K562 (cell line): ENCODE results near the gene TFPI. TPM values are rescaled to one million over a fixed set of nuclear protein-coding genes. Genes with fewer than 3 reads are reported as not detected.
A peak's percentile ranks its signal among the peaks of the same experiment; 100 is the strongest.

ENCODE experiments used
- ARID1B ChIP-seq: fragments of 450-650 bp; IDR thresholded peaks from 2 replicates; pipeline ENCODE4 v1.6.1; 2016; ENCODE audit warnings: antibody characterized with exemption, mild to moderate bottlenecking, inconsistent platforms
- ARID3A ChIP-seq: IDR thresholded peaks from 2 replicates; pipeline ENCODE4 v1.6.1; 2012; ENCODE audit warnings: low read depth, low read length, improper control_type of control experiment, borderline replicate concordance
- ASH1L ChIP-seq: fragments of 450-650 bp; IDR thresholded peaks from 2 replicates; pipeline ENCODE4 v1.6.1; 2018; ENCODE audit warnings: borderline replicate concordance, mild to moderate bottlenecking, low read depth; ENCODE audit not compliant: partially characterized antibody
- ATF3 ChIP-seq, 2 experiments: fragments of 450-650 bp in 1 of 2; sonication (generic) in 1 of 2; formaldehyde crosslinking in 1 of 2; IDR thresholded peaks in 1 of 2; conservative IDR thresholded peaks in 1 of 2; 2 replicates each; pipeline versions ENCODE4 v1.6.1 to v1.8.1; 2016 to 2023; ENCODE audit warnings: mild to moderate bottlenecking in 2 of 2, moderate library complexity in 2 of 2, inconsistent platforms in 1 of 2, missing genetic modification reagents in 1 of 2
- CTCF ChIP-seq, 3 experiments: IDR thresholded peaks in 2 of 3; conservative IDR thresholded peaks in 1 of 3; 2 replicates each; pipeline ENCODE4 v1.5.1; 2011 to 2012; ENCODE audit warnings: low read length in 3 of 3, mild to moderate bottlenecking in 3 of 3, control low read depth in 2 of 3, improper control_type of control experiment in 1 of 3, inconsistent platforms in 1 of 3, low read depth in 1 of 3, mixed read lengths in 1 of 3, moderate library complexity in 1 of 3; ENCODE audit not compliant: insufficient read depth in 2 of 3
- ELK3 ChIP-seq: fragments of 450-650 bp; formaldehyde crosslinking; IDR thresholded peaks from 2 replicates; pipeline ENCODE4 v1.4.0; 2020; ENCODE audit warnings: mild to moderate bottlenecking
- IRF9 ChIP-seq: fragments of 450-650 bp; IDR thresholded peaks from 2 replicates; pipeline ENCODE4 v1.6.1; 2016; ENCODE audit warnings: missing biosample characterization, missing genetic modification characterization
- NCOA1 ChIP-seq: fragments of 450-650 bp; IDR thresholded peaks from 2 replicates; pipeline ENCODE4 v1.6.1; 2016; ENCODE audit warnings: low read depth
- RAD21 ChIP-seq, 2 experiments: fragments of 250-450 bp in 1 of 2; fragments of 450-650 bp in 1 of 2; sonication (Bioruptor Pico) in 1 of 2; formaldehyde crosslinking in 1 of 2; IDR thresholded peaks in 1 of 2; conservative IDR thresholded peaks in 1 of 2; 2 replicates each; pipeline versions ENCODE4 v1.4.0 to v1.8.0; 2020 to 2022; ENCODE audit warnings: mild to moderate bottlenecking in 2 of 2, moderate library complexity in 1 of 2
- RBM25 ChIP-seq: fragments of 200-400 bp; formaldehyde crosslinking; IDR thresholded peaks from 2 replicates; pipeline ENCODE4 v1.6.1; 2018; ENCODE audit warnings: low read length, low read depth, moderate library complexity; ENCODE audit not compliant: severe bottlenecking
- SMAD4 ChIP-seq: fragments of 250-450 bp; sonication (Bioruptor Pico); conservative IDR thresholded peaks from 2 replicates; pipeline ENCODE4 v1.8.0; 2021; ENCODE audit warnings: inconsistent platforms, mild to moderate bottlenecking, moderate library complexity
- U2AF1 ChIP-seq: fragments of 200-400 bp; formaldehyde crosslinking; optimal IDR thresholded peaks from 2 replicates; pipeline ENCODE3; 2017; ENCODE audit warnings: mild to moderate bottlenecking, low read depth, low read length, moderate library complexity
- YY1 ChIP-seq, 3 experiments: IDR thresholded peaks; 2 replicates each; pipeline ENCODE4 v1.6.1; 2011; ENCODE audit warnings: low read length in 2 of 3, mild to moderate bottlenecking in 2 of 3, moderate library complexity in 2 of 3, borderline replicate concordance in 1 of 3, control low read depth in 1 of 3, low read depth in 1 of 3; ENCODE audit not compliant: insufficient read depth in 3 of 3, insufficient replicate concordance in 2 of 3, control insufficient read depth in 1 of 3, insufficient read length in 1 of 3; ENCODE audit errors: extremely low read depth in 1 of 3
- ZC3H11A ChIP-seq: IDR thresholded peaks from 2 replicates; pipeline ENCODE4 v1.6.1; 2012; ENCODE audit warnings: low read depth, low read length, improper control_type of control experiment
- ZNF274 ChIP-seq: IDR thresholded peaks from 2 replicates; pipeline ENCODE4 v1.6.1; 2011; ENCODE audit warnings: low read depth, mild to moderate bottlenecking, low read length, moderate library complexity, borderline replicate concordance
- ZNF277 ChIP-seq: fragments of 250-450 bp; sonication (Bioruptor Pico); IDR thresholded peaks from 2 replicates; pipeline ENCODE4 v1.8.0; 2022; ENCODE audit warnings: inconsistent platforms, mild to moderate bottlenecking, moderate library complexity, borderline replicate concordance
- ZNF316 ChIP-seq: fragments of 450-650 bp; IDR thresholded peaks from 2 replicates; pipeline ENCODE4 v1.6.1; 2016
- polyA plus RNA-seq, 8 experiments: library from polyadenylated mRNA; depleted of rRNA in 4 of 8; stranded (reverse) in 5 of 8; unstranded in 3 of 8; fragments of >200 nt; fragmentation: Nextera tagmentation in 2 of 8; fragmentation: Illumina TruSeq in 1 of 8; extraction: Ambion mirVana in 2 of 8; extraction: Trizol in 1 of 8; gene quantifications; 2 replicates each; pipeline versions ENCODE4 v1.2.1 to v1.2.3, GENCODE V29; 2011 to 2014; ENCODE audit warnings: inconsistent platforms in 1 of 8, missing spikeins in 1 of 8
- total RNA-seq, 7 experiments: library from RNA; depleted of rRNA in 6 of 7; stranded (reverse); fragments of >200 nt in 6 of 7; fragmentation: Illumina TruSeq in 2 of 7; extraction: Trizol in 2 of 7; gene quantifications; 2 replicates each; pipeline versions ENCODE4 v1.2.1 to v1.2.3, GENCODE V29; 2011 to 2021; ENCODE audit warnings: low replicate concordance in 1 of 7

The TFPI gene
- total and polyA plus RNA-seq, 9 of the 15 experiments (the other 6 are each of a cell fraction or from before 2014, with no cell fraction given) = 53.5 to 219 (median 100) TPM

GRCh38 chr2:187580462-187581124, 26.4 kb upstream of the TFPI start (continued):
- TF ChIP-seq ELK3 (CRISPR knock-in tag) (no peak), ZC3H11A (no peak), NCOA1 (no peak), ZNF277 (CRISPR knock-in tag) (no peak), ARID1B (no peak), ZNF316 (no peak), IRF9 (no peak), U2AF1 (no peak), ZNF274 (no peak), RBM25 (no peak), SMAD4 (no peak), YY1 (IDR thresholded peaks at IDR 0.05; ENCODE audit: borderline replicate concordance in 1 of 3, control insufficient read depth in 1 of 3, extremely low read depth in 1 of 3, insufficient read depth in 3 of 3, insufficient read length in 1 of 3, insufficient replicate concordance in 2 of 3, low read depth in 1 of 3, low read length in 2 of 3) (peak in 1 of 3 experiments; percentile 6), ASH1L (no peak), CTCF (IDR thresholded peaks at IDR 0.05 in 2 of 3, conservative IDR thresholded peaks at IDR 0.05 in 1 of 3; ENCODE audit: insufficient read depth in 2 of 3, low read depth in 1 of 3, low read length in 3 of 3) (peak; percentile 44 to 88 (median 63); a peak in 4 of 6 replicates), ARID3A (peak; percentile 89), RAD21 (CRISPR knock-in tag; conservative IDR thresholded peaks at IDR 0.05 in 1 of 2, IDR thresholded peaks at IDR 0.05 in 1 of 2) (peak; percentile 94 to 96), ATF3 (IDR thresholded peaks at IDR 0.05) (peak; percentile 83), ATF3 (CRISPR knock-in tag; conservative IDR thresholded peaks at IDR 0.05) (no peak)
